SK-N-SH treated with all-trans-retinoic acid at 6 μM for 48 hours (cell line): ENCODE measurements around the gene SMIM15.

Experiments used
- ESRRG ChIP-seq: fragments of 250-450 bp; sonication (Bioruptor Pico); IDR thresholded peaks from 2 replicates; pipeline ENCODE4 v1.6.1; 2021; ENCODE audit warnings: mild to moderate bottlenecking
- PPARA ChIP-seq: fragments of 250-450 bp; sonication (Bioruptor Pico); IDR thresholded peaks from 2 replicates; pipeline ENCODE4 v1.5.0; 2020; ENCODE audit warnings: mild to moderate bottlenecking, borderline replicate concordance

DNA sequence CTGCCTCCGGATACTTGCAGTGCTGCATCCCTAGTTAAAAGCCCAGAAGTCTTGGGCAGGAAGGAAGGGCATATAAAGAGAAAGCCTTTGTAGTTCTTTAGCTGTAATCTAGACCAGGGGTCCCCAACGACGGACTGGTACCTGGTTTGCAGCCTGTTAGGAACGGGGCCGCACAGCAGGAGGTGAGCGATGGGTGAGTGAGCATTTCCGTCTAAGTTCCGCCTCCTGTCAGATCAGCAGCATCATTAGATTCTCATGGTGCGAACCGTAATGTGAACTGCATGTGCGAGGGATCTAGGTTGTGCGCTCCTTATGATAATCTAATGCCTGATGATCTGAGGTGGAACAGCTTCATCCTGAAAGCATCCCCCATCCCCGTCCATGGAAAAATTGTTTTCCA lies 1.6 kb upstream of the SMIM15 start:
- TF ChIP-seq ESRRG (CRISPR knock-in tag): no peak
- no peak for TF ChIP-seq PPARA (CRISPR knock-in tag)
